ENCODE data around the gene NEURL1B.
"Not testable (repeated sequence)": the region's sequence is repeated elsewhere in the genome, so short reads cannot be mapped to it uniquely, and the experiment has no call there.

NEURL1B gene

DNA sequence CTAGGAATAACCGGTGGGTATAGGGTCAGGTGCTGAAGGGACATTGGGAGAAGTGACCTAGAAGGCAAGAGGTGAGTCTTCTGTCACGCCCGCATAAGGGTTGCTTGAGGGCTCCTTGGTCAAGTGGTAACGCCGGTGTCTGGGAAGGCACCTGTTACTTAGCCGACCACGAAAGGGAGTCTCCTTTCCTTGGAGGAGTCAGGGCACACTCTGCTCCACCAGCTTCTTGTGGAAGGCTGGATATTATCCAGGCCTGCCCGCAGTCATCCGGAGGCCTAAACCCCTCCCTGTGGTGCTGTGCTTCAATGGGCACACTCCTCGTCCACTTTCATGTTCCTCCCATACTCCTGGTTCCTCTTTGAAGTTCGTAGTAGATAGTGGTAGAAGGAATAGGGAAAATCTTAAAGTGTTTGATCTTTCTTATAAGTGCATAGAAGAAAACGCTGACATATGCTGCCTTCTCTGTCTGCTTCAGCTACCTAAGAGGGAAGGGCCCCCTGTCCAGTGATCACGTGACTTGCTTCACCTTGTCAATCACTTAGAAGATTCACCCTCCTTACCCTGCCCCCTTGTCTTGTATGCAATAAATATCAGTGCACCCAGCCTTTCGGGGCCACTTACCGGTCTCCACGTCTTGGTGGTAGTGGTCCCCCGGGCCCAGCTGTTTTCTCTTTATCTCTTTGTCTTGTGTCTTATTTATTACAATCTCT, 16.6 kb downstream of the NEURL1B start:
- not testable (repeated sequence) for DNase-seq (ENCODE audit: low spot score)

DNA sequence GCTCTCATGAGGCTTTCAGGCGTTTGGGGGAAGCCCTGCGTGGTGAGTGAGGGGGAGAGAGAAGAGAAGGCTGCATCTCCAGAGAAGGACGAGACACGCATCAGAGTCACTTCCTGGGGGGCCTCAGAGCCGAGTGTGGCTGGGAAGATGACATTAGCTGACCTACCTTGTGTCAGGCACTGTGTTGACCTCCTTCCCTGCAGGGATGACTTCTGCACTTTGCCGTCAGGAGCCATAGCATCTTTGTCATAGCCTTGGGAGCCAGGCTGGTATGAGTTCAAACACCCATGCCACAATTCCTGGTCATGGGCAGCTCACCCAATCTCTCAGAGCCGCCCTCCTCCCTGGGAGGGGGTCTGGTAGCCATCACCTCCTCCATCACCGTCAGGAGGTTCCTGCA, 17.3 kb downstream of the NEURL1B start:
- no peak for DNase-seq (ENCODE audit: low spot score)

DNA sequence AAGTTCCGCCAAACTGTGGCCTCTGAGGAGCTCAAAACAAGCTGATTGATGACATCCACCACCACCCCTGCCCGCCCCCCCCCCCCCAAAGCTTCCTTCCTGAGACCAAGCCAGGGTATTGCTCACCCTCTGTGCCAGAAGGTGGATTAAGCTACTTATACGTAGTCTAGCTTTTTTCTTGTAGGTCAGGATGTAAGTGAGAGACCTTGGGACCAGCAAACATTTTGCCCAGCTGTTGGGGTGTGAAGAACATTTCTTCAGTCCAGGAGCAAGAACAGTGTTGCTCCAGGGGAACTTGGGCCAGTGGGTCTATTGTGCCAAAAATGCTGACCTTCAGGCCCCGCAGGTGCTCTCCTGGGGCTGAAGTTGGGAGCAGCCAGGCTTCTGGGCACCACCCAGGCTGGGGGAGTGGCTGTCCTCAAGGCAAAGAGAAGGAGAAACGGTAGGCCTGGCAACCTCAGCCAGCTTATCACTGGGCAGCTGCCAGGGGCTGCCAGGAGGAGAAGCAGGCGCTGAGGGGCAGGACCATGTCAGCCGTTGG, 18.0 kb downstream of the NEURL1B start:
- DNase-seq (ENCODE audit: low spot score), result peak; percentile 57

DNA sequence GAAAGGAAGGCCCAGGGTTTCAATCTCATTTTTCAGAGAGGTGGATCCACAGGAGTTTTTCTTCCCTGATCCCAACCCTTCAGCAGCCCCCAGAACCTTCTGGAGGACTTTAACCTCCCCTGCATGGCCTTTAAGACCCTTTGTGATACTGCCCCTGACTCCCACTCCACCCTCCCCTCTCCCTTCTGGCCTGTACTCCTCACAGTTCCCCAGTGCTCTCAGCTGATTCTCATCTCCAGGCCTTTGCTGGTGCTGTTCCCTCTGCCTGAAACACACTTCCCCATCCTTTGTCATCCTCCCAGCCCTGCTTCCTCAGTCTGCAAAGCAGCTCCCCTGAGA, 18.5 kb downstream of the NEURL1B start:
- no peak for DNase-seq (ENCODE audit: low spot score)

DNA sequence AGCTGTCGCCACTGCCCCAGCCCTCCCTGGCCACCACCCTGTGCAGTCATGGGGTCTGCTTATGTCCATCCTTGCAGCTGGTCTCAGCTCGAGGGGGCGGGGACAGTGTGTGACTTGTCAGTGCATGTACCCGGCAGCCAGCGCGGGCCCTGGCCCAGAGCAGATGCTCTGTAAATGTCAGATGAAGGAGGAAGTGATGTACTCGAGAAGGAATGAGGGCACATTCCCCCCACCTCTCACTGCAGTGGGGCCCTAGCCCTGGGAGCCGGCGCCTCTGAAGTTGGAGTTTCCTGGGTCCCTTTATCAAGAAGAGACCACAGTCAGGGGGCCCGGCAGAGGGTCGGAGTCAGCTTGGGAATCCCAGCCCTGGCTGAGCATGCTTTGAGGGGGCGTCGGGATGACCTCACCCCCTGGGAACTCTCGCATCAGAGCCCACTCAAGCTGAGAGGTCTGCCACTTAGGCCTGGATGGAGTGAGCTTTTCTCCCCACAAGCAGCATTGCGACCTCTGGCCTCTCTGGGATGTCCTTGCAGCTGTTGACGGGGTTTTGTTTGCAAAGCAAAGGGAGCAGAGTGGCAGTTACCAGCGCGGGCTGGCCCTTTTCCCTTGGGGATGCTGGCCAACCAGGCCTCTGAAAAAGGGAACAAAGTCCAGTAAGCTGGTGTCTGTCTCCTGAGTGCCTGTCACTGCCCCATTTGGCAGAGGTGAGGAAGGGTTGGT, 19.0 kb downstream of the NEURL1B start:
- peak; percentile 72 for DNase-seq (ENCODE audit: low spot score)

DNA sequence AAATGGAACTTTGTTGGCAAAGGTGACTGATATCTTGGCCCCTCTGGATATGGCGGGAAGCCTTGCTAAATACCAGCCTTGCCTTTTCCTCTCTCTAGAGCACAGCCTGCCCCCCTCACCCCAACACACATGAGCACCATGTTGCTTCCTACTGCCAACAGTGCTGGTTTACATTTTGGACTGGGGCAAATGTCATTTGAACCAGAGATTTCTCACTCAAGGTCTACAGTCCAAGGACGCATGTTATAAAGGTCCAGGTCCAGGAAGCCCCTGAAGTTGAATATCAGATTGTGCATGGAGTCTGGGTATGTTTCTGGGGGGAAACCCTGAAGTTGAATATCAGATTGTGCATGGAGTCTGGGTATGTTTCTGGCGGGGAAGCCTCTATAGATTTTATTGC, 19.9 kb downstream of the NEURL1B start:
- DNase-seq (ENCODE audit: low spot score), result no peak

DNA sequence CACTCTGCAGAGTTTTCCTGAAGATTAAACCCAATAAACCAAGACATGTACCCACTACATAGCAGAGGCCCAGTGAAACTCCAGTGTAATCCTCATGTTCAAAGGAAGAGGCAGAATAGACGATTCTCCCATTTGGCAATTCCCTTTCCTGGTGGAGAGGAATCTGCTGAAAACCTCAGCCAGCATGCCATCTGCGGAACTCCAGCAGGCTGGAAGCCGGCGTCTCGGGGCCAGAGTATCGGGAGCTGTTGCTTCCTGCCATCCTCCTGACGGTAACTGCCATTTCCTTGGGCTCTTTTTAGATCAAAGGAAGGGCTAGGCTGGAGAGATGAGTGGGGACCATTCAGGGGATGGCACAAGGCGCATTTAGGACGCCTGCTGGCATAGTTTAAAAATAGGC, 20.5 kb downstream of the NEURL1B start:
- peak; percentile 44 for DNase-seq (ENCODE audit: low spot score)

DNA sequence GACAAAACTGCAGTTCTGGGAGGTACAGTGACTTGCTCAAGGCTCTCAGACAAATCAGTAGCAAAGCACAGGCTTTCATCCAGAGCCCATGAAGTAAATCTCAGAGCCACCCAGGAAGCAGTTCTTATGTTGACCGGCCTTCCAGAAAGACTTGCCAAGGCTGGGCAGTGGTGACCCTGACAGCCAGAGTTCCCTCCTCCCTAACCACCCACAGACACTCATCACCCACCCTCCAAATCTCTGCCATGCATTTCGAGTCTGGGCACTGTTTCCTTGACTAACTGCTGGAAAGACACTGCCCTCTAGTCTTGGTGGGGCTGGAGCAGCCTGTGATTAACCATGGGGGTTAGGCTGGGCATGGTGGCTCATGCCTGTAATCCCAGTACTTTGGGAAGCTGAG, 21.5 kb downstream of the NEURL1B start:
- no peak for DNase-seq (ENCODE audit: low spot score)

DNA sequence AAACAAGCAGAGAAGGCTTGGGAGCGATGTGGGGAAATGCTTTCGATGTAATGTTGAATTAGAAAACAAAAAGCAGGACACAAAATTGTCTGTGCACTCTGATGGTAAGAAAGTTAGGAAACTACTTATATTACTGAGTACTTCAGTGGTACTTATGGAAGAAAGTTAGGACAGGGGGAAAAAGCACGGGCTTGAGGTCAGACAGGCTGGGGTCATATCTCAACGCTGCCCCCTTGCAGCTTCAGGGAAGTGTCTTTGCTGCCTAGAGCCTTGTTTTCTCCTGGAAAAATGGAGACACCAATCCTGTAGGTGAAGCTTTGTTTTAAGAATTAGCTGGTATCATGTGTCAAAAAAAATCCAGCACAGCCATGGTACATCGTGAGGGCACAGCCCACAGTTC, 23.0 kb downstream of the NEURL1B start:
- no peak for DNase-seq (ENCODE audit: low spot score)

DNA sequence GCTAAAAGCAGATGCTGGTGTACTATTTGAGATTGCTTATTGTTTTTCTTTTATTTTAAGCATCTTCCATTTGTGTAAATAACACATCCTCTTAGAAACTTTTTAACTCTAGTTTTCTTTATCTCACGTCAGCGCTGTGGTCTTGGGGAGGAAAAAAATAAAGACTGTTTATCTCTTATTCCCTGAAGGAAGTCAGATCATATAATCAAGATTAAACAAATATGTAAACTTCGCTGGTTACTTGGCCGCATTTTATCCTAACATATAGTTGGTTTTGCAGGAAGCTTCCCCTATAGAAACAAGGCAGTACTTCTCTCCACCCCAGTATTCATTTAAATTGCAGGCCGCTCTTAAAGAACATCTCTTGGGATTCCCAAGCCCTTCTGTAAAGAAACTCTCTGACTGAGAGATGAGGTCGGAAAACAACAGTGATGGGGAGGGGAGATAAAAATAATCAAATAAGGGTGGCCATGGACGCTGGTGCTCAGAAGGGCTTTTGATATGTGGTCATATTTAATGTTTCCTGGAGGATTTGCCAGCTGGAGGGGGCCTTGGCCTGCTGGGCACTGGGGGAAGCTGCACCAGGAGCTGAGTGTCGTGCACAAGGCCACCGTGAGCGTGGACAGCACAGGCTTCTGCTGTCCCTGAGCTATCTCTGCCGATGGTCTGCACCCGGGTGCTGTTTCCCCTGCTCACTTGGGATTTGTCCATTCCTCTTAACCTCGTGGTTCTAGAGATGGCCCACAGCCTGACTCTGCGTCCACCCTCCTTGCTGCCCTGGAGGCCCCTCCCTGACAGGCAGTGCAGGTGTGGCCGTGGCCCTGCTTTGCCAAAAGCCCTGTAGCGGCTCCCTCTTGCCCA, 23.8 kb downstream of the NEURL1B start:
- DNase-seq (ENCODE audit: low spot score), result no peak

DNA sequence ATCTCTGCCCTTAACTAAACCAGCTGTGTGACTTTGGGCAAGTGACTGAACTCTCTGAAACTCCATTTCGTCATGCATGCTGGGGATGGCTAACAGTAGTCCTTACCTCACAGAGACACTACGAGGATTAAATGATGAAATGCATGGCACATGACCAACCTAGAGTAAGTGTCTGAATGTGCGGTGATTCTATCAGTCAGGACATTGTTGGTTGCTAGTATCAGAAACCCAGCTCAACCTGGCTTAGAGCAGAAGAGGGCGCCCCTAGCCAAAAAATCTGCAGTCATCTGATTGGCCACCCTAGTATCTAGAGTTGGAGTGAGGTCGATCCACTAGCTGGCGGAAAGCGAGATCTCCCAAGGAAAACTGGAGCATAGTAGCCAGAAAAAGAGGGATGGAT, 25.2 kb downstream of the NEURL1B start:
- no peak for DNase-seq (ENCODE audit: low spot score)

DNA sequence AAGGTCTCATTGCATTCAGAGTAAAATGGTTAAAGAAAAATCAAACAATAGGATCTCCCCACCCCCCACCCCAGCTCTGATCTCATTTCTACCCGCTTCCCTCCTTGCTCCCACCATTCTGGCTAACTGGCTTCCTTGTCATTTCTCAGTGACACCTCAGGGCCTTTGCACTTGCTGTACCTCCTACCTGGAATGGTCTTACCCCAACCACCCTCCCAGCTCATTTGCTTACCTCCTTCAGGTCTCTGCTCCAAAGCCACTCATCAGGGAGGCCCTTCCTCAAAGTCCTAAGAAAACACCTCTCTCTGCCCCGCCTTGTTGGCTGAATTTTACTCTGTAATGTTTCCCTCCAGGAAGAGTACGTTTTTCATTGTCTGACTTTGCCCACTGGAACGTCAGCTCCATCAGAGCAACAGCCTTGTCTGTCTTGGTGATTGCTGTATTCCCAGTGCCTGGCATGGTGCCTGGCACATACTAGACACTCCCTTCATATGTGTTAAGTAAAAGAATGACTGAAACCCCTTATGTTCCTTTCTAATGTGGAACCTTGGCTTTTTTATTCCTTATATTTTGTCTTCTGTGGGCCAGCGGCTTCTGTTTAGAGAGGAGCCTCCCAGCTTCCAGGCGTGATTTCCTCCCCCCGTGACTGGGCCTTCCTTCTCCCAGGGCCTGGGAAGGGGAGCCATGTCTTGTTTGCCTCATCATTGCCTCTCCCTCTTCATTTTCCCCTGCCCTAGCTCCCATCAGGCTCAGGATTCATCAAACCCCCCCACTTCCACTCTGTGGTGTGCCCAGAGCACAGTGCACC, 26.9 kb downstream of the NEURL1B start:
- DNase-seq (ENCODE audit: low spot score), result no peak

DNA sequence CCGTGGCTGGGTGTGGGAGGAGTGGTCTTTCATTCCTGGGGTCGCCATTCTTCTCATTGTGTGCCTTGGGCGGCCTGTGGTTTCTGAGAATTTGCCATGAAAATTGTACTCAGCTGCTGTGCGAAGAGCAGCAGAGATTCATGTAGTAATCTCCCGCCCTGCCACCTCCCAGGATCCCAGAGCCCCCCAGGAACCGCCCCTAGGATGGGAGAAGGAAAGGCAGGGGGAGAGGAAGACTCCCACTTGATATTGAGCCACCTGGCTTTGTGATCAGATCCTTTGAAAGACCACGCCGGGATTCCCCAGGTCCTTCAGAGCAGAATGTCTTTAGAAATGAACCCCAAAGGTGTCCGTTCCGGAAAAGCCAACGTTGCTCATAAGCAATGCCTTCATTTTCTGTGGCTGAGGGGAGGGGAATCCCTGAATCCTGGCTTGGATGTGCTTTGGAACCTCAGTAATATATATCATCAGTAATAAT, 27.6 kb downstream of the NEURL1B start:
- no peak for DNase-seq (ENCODE audit: low spot score)

DNA sequence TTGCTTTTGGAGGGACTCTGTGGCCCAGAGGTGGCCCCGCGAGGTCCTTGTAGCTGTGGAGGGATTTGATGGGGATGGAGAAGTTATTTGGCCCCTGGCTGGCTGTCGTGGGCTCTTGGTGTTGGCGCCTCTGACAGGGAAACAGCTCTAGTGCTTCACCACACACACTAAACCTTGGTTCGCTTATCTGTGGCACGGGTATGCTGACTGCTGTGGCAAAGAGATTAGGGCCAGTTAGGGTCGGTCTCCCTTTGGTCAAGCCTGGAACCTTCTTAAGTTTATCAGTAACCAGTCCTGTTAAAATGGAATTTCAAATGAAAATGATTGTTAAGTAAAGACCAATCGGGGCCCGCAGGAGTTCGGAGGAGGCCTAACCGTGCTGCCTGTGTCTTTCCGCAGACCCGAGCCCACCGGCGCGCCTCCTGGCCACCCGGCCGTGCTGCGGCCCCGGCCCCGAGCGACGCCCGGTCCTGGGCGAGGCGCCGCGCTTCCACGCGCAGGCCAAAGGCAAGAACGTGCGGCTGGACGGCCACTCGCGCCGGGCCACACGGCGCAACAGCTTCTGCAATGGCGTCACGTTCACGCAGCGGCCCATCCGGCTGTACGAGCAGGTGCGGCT, 28.4 kb downstream of the NEURL1B start:
- DNase-seq (ENCODE audit: low spot score), result no peak

DNA sequence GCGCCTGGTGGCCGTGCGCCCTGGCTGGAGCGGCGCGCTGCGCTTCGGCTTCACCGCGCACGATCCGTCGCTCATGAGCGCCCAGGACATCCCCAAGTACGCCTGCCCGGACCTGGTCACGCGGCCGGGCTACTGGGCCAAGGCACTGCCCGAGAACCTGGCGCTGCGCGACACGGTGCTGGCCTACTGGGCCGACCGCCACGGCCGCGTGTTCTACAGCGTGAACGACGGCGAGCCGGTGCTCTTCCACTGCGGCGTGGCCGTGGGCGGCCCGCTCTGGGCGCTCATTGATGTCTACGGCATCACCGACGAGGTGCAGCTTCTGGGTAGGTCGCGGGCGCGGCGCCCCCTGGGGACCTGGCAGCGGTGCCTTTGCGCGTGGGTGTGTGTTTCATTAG, 28.9 kb downstream of the NEURL1B start:
- no peak for DNase-seq (ENCODE audit: low spot score)

DNA sequence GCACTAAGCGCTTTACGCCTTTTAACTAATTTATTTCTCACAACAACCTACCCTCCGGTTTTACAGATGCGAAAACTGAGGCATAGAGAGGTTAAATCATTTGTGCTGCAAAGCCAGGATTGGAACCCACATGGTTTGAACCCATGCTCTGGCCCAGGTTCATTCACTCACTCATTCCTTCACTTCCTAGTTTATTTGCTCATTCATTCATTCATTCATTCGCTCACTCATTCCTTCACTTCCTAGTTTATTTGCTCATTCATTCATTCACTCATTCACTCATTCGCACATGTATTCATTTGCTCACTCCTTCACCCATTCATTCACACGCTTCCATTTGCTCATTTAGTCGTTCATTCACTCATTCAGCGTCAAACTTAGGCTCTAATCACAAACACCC, 29.4 kb downstream of the NEURL1B start:
- no peak for DNase-seq (ENCODE audit: low spot score)

DNA sequence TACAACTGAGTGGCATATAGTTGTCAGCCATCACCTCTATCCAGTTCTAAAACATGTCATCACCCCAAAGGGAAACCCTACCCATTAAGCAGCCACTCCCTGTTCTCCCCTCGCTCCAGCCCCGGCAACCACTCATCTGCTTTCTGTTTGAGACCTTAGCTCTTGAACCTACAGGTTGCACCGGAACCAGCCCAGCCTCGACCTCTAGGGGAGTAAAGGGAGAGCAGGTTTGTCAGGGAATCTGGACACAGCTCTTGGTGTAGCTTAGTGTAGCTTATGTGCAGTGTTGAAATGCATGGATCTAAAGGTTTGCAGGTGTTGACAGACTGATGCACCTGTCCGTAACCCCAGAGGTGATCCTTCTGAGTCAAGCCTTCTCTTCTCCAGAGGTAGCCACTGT, 30.0 kb downstream of the NEURL1B start:
- DNase-seq (ENCODE audit: low spot score), result no peak

DNA sequence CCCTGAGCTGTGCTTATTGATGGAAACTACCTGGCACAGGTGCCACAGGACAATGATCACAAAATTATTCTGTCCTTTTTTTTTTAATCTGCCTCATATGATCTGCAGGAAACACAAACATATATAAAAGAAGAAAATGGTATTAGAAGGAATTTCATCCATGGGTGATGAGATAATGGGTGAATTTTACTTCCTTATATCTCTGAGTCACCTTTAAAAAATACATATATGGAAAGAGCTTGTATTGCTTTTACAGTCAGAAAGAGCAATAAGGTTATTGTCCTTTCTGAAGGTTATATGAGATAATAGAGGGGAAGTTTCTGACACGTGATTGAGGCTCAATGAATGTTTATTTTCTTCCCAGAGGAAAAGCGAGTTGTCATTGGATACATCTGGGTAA, 31.6 kb downstream of the NEURL1B start:
- DNase-seq (ENCODE audit: low spot score), result peak; percentile 21

DNA sequence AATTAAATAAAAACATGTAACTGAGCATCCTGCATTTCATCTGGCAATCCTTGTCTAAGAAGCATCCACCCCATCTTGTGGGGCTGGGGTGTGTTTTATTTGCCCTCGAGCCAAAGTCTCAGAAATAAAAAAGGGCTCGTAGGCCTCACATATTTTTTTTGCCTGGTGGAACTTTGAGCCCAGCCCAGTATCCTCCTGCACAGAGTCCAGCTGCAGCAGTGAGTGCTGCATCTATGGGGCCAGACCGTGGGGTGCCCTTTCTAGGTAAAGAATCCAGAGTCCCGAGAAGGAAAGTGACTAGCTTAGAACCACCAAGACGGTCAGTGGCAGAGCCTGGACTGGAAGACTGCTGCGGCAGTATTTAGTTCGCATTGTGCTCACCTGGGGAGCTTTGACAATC, 33.1 kb downstream of the NEURL1B start:
- DNase-seq (ENCODE audit: low spot score), result no peak

DNA sequence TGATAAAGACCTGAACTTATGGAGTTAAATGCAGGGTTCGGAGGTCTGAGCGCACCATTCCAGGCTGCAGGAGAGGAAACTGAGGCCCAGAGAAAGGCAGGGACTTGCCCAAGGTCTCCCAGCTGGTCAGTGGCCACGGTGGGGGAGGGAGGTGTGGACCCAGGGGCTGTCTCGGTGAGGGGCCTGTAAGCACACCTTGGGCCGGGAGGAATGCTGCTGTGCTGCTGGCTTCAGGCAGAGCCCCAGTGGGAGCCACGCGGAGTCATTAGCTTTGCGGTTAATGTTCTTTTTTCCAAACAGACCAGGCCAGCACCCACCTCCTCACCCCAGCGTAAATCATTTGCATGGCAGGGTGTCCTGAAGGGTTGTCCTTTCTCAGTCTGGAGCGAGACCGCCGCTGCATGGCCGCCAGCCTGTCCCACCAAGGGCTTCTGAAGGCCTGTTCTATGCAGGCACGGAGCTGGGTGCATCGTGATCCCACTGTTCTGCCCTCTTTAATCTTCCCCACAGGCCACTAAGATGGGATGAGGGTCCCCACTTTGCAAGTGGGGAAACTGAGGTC, 35.9 kb downstream of the NEURL1B start:
- DNase-seq (ENCODE audit: low spot score), result no peak

DNA sequence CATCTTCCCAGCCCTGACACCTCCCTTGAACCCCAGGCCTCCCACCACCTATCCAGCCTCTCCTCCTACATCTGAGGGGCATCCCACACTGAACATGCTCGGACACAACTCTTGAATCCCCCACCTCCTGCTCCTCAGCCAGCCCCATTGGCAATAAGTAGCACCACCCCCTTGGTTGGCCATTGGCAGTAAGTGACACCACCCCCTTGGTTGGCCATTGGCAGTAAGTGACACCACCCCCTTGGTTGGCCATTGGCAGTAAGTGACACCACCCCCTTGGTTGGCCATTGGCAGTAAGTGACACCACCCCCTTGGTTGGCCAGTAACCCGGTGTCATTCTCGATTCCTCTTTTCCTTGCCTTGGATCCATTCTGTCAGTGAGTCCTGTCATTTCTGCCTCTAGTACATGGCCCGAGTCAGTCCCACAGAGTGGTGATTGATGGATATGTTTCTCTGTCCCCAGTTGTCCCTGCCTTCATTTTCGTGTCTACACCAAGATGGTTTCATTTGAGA, 37.4 kb downstream of the NEURL1B start:
- not testable (repeated sequence) for DNase-seq (ENCODE audit: low spot score)
